ENCODE measurements around the gene IGFL4.

The IGFL4 gene

DNA sequence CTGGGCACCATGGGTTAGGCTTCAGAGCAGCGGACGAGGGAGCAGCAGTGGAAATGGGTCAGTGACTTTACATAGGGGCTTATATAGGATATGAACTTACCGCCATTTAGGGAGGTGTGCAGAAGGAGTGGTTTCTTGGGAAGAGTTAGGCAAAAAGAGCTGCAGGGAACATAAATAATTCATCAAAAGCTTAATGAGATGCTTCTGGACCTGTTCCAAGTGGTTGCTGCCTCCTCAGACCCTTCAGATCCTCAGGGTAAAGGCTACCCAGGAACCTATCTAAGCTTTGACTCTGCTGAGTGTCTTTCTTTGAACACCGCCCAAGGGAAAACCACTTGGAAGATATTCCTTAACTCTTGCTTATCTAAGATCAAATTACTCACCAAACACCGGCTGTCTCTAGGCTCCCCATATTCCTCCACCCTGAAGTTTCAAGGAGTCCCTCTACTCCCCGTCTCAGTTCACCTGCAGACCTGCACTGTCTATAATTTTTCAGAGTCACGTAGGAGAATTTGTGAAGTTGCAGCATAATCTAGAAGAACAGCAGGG, at the start of gene IGFL4:
Gene IGFL4, minus strand, starts transcription at position 51 of the 549 bp plus-strand sequence. Its CDS starts 40 bp downstream, at position 11.
- TF ChIP-seq, protein P1, sequence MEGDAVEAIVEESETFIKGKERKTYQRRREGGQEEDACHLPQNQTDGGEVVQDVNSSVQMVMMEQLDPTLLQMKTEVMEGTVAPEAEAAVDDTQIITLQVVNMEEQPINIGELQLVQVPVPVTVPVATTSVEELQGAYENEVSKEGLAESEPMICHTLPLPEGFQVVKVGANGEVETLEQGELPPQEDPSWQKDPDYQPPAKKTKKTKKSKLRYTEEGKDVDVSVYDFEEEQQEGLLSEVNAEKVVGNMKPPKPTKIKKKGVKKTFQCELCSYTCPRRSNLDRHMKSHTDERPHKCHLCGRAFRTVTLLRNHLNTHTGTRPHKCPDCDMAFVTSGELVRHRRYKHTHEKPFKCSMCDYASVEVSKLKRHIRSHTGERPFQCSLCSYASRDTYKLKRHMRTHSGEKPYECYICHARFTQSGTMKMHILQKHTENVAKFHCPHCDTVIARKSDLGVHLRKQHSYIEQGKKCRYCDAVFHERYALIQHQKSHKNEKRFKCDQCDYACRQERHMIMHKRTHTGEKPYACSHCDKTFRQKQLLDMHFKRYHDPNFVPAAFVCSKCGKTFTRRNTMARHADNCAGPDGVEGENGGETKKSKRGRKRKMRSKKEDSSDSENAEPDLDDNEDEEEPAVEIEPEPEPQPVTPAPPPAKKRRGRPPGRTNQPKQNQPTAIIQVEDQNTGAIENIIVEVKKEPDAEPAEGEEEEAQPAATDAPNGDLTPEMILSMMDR (IDR thresholded peaks at IDR 0.05; ENCODE audit: control insufficient read depth, insufficient read depth, low read depth, low read length, missing control alignments): no peak
- no peak within 1 kb of the TSS for H3K4me3 ChIP-seq (ENCODE audit: control insufficient read depth, low read depth, low read length)
- DNase-seq (ENCODE audit: low read depth): no peak

DNA sequence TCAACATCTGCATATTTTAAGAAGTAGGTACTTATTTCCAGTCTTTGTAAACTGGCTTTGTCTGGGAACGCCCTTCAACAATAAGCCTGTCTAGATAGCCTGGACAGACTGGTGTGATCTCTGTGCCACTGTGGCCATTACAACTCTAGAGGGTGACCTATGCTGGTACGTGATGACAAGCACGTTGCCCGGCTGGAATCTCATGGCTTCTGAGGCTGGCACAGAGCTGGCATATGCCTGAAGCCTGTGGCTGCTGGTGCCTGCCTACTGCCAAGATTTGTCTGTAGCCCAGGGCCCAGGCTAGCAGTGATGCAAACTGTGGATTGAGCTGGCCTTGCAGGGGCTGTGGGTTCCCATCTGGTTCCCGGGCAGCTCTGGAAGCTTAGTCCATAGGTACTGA, 49.6 kb upstream of the IGFL4 start:
- DNase-seq (ENCODE audit: low read depth): no peak
- TF ChIP-seq, protein P1 (IDR thresholded peaks at IDR 0.05; ENCODE audit: control insufficient read depth, insufficient read depth, low read depth, low read length, missing control alignments): no peak

DNA sequence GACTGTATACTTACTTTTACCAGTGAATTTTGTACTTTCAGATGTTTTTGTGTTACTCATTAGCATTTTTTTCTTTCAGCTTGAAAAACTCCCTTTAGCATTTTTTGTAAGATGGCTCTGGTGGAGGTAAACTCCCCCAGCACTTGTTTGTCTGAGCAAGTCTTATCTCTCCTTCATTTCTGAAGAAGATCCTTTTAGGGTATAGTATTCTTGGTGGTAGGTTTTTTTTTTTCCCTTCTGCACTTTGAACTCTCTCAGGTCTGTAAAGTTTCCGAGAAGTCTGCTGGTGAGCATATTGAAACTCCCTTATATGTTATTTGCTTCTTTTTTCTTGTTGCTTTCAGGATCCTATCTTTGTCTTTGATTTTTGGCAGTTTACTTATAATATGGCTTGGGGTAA, 48.6 kb upstream of the IGFL4 start:
- TF ChIP-seq, protein P1 (IDR thresholded peaks at IDR 0.05; ENCODE audit: control insufficient read depth, insufficient read depth, low read depth, low read length, missing control alignments): no peak
- no peak for DNase-seq (ENCODE audit: low read depth)
- H3K4me3 ChIP-seq (ENCODE audit: control insufficient read depth, low read depth, low read length): no peak overlapping the region

More for the DNA sequence above, 49.6 kb upstream of the IGFL4 start:
- H3K4me3 ChIP-seq (ENCODE audit: control insufficient read depth, low read depth, low read length): no peak overlapping the region

DNA sequence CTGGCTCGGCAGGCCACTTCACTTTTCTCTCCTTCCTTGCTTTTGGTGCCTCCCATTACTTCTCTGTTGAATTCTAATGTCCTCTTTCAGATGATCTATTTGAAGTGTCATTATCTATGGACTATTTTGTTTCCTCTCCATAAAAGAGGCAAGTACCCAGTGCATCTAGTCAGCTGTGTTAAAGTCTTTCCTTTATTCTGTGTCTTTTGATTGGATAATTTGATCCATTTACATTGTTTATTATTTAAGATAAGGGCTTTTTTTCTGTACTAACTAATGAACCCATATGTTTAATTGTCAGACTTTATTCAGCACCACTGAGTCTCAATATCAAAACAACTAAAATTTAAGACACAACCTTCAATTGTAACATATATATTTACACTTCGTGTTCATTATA, 47.3 kb upstream of the IGFL4 start:
- no peak for DNase-seq (ENCODE audit: low read depth)
- H3K4me3 ChIP-seq (ENCODE audit: control insufficient read depth, low read depth, low read length): no peak overlapping the region
- TF ChIP-seq, protein P1 (IDR thresholded peaks at IDR 0.05; ENCODE audit: control insufficient read depth, insufficient read depth, low read depth, low read length, missing control alignments): no peak

DNA sequence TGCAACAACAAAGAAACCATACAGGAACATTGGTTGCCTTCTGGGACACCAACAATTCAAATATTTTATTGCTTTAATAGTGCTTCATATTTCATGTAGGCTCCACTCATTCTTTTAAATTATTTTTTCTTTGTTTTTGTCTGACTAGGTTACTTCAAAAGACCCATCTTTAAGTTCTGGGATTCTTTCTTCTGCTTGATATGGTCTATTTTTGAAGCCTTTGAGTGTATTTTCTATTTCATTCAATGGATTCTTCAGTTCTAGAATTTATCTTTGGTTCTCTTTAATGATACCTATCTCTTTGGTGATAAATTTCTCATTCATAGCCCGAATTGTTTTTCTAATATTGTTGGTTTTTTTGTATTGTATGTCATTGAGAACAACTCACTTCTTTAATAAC, 45.1 kb upstream of the IGFL4 start:
- TF ChIP-seq, protein P1 (IDR thresholded peaks at IDR 0.05; ENCODE audit: control insufficient read depth, insufficient read depth, low read depth, low read length, missing control alignments): no peak
- H3K4me3 ChIP-seq (ENCODE audit: control insufficient read depth, low read depth, low read length): no peak overlapping the region
- no peak for DNase-seq (ENCODE audit: low read depth)

DNA sequence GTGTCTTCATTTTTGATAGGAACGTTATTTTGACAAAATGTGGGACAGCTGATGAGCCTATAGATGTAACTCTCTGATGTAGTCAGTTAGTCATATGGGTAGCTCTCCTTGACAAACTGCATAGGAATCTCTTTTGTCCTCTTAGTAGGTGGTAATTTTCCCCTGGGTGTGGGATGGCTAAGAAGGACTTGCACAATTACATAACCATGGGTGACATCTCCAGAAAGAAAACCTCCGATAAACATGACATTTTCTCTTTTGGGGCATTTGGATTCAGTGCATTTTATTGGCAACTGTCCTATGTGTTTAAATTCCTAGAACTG, 41.9 kb upstream of the IGFL4 start:
- DNase-seq (ENCODE audit: low read depth): no peak
- H3K4me3 ChIP-seq (ENCODE audit: control insufficient read depth, low read depth, low read length): no peak overlapping the region
- TF ChIP-seq, protein P1 (IDR thresholded peaks at IDR 0.05; ENCODE audit: control insufficient read depth, insufficient read depth, low read depth, low read length, missing control alignments): no peak

All from AG09309 (cell line).